GM21360 (cell line): ENCODE data around the gene NOP9.
A peak's percentile ranks its signal among the peaks of the same experiment; 100 is the strongest.

Experiments
- ATAC-seq: cut with Tn5 transposase; IDR thresholded peaks from one replicate; pipeline ENCODE4 v1.9.1; 2021; ENCODE audit warnings: mild to moderate bottlenecking, moderate library complexity; ENCODE audit not compliant: unreplicated experiment

Gene NOP9

DNA sequence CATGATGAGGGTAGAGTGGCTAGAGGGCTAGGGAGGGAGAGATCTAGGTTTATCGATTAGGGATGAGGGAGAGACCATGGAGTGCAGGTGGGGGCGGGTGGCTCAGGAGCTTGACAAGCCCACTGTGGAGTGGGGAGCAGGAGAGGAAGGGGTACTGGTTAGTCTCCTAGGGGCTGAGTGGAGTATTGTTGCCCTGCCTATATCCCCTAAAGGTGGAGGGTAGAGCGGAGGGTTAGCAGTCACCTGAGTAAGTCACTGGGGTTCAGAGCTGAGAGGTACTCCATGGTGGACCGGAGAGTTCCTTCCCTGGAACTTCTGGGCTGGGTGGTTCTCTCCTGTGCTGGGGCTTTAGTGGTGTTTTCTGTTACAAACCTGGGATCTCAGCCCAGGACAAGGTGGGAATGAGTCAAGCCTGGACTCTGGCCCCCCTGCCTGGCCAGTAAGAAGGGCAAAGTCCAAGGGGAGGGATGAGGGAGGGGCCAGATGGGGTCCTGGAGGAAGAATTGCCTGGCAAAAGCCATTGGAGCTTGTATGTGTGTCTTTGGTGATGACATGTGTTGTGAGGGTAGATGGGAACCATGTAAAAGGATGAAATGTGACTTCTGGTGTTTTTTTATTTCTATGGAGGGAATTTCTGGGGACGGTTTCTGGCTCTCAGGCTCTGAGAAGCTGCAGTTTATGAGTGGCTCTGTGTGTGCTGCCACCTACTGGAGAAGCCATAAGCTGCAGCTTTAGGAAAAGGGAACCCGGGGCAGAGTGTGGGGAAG is 8.1 kb downstream of the NOP9 start, which contains the start of gene CIDEB:
Gene CIDEB, minus strand, starts transcription at position 403 of the 767 bp plus-strand sequence. Its CDS starts 119 bp downstream, at position 284.
- peak; percentile 46 for ATAC-seq

- ATAC-seq, result no peak
Observed at GRCh38 chr14:24308342-24309124, 8.9 kb downstream of the NOP9 start.

DNA sequence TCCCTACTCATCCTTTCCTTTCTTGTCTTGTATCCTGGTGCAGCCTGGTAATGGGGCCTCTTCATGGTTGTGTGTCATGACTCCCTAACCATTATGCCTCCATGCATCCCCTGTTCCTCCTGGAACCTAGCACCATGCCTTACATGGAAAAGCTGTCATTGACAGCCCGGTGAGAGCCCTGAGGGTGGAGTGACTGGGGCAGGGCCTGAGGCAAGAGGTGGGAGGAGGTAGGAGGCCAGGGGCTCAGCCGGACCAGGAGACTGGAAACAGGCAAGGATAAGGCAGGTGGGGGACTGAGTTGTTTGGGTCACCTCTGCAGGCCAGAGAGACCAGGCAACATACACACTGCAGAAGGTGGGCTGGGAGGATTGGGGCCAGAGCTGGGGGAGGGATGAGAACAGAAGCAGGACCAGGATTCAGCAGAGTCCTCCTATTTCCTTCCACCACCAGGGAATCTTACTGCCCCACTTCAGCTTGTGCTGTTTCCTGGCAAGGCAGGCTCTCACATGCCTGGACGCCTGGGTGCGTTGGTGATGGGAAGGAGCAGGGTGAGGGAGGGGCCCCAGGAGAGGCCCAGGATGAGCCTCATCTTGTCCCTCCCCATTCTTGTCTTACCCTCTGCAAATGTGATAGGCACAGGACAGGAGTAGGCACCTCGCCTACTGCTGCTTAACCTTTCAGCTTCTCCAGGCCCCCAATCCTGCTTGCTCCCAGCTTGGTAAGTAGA is 10.1 kb downstream of the NOP9 start, which contains the start of gene LTB4R2:
Gene LTB4R2, plus strand, starts transcription at position 603 of the 727 bp plus-strand sequence. CDS start 525 bp downstream, outside the sequence.
- ATAC-seq, result no peak

GRCh38 chr14:24310265-24310645 is 10.6 kb downstream of the NOP9 start:
- ATAC-seq, result no peak

- ATAC-seq, result no peak
Observed at GRCh38 chr14:24310646-24311604, 11.3 kb downstream of the NOP9 start, which contains the start of gene LTB4R. LTB4R (plus strand) TSS chr14:24311502; CDS start chr14:24315652, 4,150 bp downstream.

DNA sequence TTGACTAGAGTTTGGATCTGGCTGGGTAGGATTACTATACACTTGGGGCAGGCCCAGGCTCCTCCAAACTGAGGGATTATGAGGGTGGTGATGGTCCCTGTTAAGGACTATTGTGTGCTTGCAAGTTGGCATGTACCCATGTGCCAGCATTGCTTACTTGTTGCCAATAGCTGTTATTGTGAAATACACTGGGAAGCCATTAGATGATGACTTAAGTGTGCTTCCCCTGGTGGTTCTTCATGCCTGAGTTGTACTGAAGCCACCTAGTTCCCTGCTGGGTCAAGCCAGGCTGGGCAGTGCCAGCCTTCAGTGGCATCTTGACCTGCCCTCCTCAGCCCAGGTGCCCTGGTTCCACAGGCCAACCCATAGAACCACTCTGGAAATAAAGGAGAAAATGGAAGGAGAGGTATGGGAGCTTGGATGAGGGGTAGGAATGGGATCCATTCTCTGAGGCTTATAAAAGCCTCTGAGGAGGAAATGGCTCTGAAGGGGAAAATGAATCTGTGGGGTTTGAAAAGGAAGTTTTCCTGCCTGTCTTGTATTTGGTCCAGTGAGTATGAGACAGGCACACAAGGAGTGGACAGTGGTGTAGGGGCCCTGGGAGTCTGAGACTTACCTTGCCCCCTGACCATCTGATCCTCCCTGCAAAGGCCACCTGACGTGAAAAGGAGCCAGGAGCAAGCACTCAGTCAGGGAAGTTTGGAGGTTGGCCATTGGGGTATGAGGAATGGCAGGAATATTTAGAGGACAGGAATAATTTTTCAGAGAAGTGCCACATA is 12.4 kb downstream of the NOP9 start:
- ATAC-seq, result no peak

DNA sequence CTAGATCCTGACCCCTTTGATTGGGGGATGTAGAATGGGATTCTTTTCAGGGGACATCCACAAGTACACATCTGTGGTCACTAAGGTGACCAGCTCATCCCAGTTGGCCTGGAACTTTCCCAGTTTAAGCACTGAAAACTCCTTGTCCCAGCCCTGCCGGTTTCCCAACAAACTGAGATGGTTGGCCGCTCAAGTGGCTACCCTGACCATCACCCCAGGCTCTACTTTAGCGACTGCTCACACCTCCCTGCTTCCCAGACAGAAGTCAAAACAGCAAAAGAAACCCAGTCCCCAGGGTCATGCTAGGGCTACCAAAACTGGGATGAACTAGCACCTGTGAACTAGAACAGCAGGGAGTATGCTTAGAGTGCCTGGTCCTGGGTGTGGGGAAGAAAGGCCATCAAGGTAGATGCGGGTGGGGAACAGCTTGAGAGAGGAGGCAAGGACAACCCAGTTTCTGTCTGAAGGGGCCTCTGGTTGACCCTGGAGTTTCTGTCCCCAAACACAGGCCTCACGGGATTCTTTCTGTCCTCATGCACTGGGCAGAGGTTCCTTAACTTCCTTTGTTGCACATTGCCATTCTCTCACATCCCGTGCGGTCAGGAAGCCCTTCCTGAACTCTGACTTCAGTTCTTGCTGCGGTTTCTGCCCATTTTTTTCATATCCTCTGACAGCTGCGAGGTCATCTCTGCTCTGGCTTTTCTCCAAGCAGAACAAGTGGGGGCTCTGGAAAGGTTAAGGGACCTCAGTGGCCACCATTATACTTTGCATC is 13.3 kb downstream of the NOP9 start:
- no peak for ATAC-seq

- ATAC-seq, result no peak
Observed at GRCh38 chr14:24313913-24314312, 14.3 kb downstream of the NOP9 start.

GRCh38 chr14:24314377-24315193 is 14.9 kb downstream of the NOP9 start:
- no peak for ATAC-seq

- no peak for ATAC-seq
Observed at GRCh38 chr14:24315243-24315806, 15.7 kb downstream of the NOP9 start.

DNA sequence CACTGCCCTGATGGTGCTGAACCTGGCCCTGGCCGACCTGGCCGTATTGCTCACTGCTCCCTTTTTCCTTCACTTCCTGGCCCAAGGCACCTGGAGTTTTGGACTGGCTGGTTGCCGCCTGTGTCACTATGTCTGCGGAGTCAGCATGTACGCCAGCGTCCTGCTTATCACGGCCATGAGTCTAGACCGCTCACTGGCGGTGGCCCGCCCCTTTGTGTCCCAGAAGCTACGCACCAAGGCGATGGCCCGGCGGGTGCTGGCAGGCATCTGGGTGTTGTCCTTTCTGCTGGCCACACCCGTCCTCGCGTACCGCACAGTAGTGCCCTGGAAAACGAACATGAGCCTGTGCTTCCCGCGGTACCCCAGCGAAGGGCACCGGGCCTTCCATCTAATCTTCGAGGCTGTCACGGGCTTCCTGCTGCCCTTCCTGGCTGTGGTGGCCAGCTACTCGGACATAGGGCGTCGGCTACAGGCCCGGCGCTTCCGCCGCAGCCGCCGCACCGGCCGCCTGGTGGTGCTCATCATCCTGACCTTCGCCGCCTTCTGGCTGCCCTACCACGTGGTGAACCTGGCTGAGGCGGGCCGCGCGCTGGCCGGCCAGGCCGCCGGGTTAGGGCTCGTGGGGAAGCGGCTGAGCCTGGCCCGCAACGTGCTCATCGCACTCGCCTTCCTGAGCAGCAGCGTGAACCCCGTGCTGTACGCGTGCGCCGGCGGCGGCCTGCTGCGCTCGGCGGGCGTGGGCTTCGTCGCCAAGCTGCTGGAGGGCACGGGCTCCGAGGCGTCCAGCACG is 16.4 kb downstream of the NOP9 start:
- no peak for ATAC-seq

DNA sequence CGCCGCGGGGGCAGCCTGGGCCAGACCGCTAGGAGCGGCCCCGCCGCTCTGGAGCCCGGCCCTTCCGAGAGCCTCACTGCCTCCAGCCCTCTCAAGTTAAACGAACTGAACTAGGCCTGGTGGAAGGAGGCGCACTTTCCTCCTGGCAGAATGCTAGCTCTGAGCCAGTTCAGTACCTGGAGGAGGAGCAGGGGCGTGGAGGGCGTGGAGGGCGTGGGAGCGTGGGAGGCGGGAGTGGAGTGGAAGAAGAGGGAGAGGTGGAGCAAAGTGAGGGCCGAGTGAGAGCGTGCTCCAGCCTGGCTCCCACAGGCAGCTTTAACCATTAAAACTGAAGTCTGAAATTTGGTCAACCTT is 16.9 kb downstream of the NOP9 start:
- ATAC-seq, result no peak

DNA sequence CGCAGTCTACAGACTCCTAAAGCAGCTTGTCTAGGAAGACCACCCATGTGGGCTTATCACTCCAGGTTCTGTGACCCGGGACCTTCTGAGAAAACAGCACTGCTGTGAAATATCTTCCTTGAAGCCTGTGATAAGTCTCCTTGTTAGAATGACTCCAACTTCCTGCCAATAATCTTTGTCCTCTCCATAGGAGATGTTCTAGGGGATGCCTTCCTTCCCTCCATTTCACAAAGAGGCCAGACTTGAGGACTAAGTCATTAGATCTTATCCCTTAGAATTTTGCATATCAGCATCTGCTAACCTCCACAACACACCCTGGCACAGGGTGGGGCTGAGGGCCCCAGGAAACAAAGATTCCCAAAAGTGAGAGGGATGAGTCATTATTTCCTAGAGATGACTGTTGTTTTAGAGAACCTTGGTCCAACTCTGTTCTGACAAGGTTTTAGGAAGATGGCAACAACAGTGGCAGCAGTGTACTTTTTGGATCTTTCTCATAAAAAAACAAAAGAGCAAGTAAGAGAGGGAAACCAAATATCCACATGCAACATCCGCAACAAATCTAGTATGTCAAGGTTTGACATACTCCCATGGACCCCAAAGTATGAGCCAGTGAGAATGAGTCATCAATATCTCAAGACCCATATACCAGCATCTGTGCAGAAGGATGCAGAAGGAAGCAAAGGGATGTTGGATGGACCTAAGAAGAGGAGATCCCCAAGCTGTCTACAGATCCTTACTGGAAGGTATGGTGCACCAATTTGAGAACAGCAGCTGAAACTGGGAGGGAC is 17.7 kb downstream of the NOP9 start:
- ATAC-seq, result no peak

DNA sequence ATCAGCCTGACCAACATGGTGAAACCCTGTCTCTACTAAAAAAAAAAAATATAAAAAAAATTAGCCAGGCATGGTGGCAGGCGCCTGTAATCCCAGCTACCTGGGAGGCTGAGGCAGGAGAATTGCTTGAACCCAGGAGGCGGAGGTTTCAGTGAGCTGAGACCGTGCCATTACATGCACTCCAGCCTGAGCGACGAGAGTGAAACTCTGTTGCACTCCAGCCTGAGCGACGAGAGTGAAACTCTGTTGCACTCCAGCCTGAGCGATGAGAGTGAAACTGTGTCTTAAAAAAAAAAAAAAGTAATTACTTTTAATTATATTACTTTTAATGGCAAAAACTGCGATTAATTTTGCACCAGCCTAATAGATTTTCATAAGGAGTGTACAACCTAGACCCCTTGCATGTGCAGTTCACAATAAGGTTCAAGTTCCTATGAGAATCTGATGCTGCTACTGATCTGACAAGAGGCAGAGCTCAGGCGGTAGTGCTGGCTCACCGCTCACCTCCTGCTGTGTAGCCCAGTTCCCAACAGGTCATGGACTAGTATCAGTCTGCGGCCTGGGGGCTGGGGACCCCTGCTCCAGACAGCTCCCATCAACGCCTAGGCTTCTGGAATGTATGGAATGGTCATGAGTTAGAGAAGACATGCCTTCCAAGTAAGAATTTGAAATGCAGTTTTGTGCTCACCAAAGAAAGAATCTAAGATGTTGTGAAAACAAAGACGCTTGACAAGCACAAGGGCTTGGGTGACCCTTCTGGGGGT is 21.7 kb downstream of the NOP9 start:
- no peak for ATAC-seq

GRCh38 chr14:24322672-24323071 is 23.0 kb downstream of the NOP9 start:
- ATAC-seq, result no peak
